GM19468 (cell line): Measurements from ENCODE around the gene RNF19B.
"Not testable (repeated sequence)": the region's sequence is repeated elsewhere in the genome, so short reads cannot be mapped to it uniquely, and the experiment has no call there.

Experiments
- ATAC-seq: cut with Tn5 transposase; IDR thresholded peaks from one replicate; pipeline ENCODE4 v1.9.1; 2021; ENCODE audit warnings: mild to moderate bottlenecking, moderate library complexity, moderate number of reproducible peaks; ENCODE audit not compliant: unreplicated experiment; ENCODE audit errors: extremely low read depth

The RNF19B gene

GRCh38 chr1:32993324-32993636 is 28.7 kb upstream of the RNF19B start:
- not testable (repeated sequence) for ATAC-seq

GRCh38 chr1:32992489-32993323 is 28.1 kb upstream of the RNF19B start:
- ATAC-seq = peak; percentile 64

GRCh38 chr1:32991819-32992488 is 27.3 kb upstream of the RNF19B start:
- ATAC-seq = peak; percentile 13

DNA sequence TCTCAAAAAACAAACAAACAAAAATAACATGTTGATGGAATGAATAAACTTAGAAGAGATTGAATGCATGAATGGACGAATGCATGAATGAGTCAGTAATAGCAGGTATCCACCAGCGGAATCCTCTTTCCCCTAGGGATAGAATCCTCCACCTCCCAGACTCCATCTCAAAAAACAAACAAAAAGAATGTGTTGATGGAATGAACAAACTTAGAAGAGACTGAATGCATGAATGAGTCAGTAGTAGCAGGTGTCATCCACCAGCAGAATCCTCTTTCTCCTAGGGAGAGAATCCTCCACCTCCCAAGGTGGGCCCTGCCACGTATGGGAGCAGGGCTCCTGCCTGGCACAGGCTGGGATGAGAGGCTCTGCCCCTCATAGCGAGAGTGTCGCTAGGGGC is 26.8 kb upstream of the RNF19B start:
- no peak for ATAC-seq

- no peak for ATAC-seq
Measured at GRCh38 chr1:32990887-32991286, 26.3 kb upstream of the RNF19B start.

DNA sequence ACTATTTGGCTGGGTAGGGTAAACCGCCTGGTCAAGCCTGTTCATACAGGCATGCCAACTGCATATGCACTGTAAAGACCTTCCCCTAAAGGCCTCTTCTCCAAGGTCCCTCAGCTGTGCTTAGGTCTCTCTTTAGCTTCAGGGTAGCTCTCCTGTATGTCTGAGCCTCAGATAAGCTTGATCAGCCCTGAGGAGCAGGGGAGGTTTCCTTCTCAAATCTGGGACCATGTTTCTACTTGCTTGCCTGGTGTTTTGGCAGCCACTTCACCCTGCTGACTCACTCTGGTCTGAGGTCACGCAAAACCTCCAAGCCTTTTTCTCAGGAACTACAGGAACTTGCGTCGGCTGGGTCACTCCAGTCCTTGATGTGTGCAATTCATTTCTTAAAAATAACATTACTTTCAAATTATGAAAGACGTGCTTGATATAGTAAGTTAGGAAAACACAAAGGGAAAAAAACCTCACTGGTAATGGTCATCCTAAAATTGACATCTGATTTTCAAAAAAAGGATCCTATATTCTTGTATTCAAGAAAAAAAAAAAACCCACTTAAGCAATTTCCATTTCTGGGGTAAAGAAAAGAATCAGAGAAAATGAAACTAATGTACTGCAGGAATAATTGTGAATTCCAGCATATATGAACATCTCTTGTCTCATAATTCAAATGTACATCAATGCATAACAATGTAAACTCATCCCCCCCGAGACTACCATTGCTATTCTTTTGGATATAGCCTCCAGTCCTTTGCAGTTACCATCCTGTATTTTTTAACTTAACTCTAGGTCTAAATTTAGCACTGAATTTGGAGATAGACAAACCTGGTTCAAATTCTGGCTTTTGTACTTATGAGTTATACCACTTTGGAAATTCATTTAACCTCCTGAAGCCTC is 24.8 kb upstream of the RNF19B start:
- no peak for ATAC-seq

- ATAC-seq = no peak
Measured at GRCh38 chr1:32988665-32989064, 24.1 kb upstream of the RNF19B start.

GRCh38 chr1:32985226-32985625 is 20.6 kb upstream of the RNF19B start:
- ATAC-seq = no peak

- ATAC-seq = no peak
Measured at GRCh38 chr1:32984455-32985171, 20.0 kb upstream of the RNF19B start.

GRCh38 chr1:32984090-32984454 is 19.5 kb upstream of the RNF19B start:
- no peak for ATAC-seq

- ATAC-seq = no peak
Measured at GRCh38 chr1:32983020-32983419, 18.4 kb upstream of the RNF19B start.

DNA sequence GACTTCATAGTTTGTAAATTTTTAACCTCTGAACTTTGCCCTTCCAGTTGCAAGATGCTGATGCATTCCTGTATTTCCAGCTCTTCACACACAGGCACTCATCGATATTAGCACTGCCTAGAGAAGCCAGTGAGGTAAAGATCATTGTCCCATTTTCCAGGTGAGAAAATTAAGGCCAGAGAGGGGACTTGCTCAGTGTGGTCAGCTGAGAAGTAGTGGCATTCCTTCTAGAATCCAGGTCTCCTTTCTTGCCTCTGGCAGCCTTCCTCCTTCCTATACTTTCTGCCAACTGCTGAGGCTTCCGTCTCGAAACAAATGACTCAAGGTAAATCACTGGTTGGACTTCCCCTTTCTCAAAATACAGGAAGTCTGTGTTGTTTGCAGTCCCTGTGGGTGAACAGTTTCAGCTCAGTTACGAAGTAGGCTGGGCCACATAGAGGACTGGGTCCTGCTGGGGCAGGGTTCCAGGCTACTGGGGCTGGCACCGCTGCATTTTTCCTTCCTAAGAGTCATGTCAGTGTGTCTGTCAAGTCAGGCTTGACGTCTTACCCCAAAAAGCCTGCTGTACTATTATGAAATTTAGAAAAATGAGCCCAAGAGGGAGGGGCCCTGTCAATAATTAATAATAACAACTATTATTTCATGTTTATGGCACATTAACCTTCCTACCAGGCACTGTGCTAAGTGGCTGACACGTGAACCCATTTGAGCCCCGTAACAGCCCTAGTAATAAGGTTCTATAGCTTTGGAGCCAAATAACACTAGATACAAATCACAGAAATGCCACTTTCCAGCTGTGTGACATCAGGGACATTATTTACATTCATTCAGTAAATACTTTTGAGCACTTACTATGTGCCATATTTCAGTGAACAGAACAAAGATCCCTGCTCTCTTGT is 16.6 kb upstream of the RNF19B start:
- peak; percentile 90 for ATAC-seq

DNA sequence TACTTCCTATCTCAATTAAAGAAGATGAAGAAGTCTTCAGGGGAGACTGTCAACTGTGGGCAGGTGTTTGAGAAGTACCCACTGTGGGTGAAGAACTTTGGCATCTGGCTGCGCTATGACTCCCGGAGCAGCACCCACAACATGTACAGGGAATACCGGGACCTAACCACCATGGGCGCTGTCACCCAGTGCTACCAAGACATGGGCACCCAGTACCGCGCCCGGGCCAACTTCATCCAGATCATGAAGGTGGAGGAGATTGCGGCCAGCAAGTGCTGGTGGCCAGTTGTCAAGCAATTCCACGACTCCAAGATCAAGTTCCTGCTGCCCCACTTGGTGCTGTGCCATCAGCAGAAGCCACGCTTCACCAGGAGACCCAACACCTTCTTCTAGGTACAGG is 15.5 kb upstream of the RNF19B start:
- no peak for ATAC-seq

DNA sequence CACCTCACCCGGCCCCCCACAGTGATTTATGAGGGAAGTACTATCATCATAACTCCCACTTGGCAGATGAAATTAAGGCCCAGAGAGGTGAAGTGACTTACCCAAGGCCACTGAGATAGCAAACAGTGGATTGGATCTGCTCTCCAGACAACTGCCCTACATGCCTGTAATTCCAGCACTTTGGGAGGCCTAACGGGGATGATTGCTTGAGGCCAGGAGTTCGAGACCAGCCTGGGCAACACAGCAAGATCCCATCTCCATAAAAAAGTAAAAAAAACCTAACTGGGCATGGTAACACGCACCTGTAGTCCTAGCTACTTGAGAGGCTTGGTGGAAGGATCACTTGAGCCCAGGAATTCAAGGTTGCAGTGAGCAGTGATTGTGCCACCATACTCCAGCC is 14.2 kb upstream of the RNF19B start:
- no peak for ATAC-seq

GRCh38 chr1:32977546-32978087 is 13.0 kb upstream of the RNF19B start:
- ATAC-seq = no peak

DNA sequence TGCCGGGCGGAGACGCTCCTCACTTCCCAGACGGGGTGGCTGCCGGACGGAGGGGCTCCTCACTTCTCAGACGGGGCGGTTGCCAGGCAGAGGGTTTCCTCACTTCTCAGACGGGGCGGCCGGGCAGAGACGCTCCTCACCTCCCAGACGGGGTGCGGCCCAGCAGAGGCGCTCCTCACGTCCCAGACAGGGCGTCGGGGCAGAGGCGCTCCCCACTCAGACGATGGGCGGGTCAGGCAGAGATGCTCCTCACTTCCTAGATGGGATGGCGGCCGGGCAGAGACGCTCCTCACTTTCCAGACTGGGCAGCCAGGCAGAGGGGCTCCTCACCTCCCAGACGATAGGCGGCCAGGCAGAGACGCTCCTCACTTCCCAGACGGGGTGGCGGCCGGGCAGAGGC is 10.4 kb upstream of the RNF19B start:
- not testable (repeated sequence) for ATAC-seq

DNA sequence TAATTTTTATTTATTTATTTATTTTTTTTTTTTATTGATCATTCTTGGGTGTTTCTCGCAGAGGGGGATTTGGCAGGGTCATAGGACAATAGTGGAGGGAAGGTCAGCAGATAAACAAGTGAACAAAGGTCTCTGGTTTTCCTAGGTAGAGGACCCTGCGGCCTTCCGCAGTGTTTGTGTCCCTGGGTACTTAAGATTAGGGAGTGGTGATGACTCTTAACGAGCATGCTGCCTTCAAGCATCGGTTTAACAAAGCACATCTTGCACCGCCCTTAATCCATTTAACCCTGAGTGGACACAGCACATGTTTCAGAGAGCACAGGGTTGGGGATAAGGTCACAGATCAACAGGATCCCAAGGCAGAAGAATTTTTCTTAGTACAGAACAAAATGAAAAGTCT is 8.8 kb upstream of the RNF19B start:
- not testable (repeated sequence) for ATAC-seq

GRCh38 chr1:32972814-32973428 is 8.3 kb upstream of the RNF19B start:
- no peak for ATAC-seq

- no peak for ATAC-seq
Measured at GRCh38 chr1:32971576-32971975, 7.0 kb upstream of the RNF19B start.
